B cell (primary cell): ENCODE data around the gene COL16A1. TPM values are rescaled to one million over a fixed set of nuclear protein-coding genes. Genes with fewer than 3 reads are reported as not detected.

Experiments used
- ATAC-seq: fragments of 200-7000 bp; cut with Tn5 transposase; one replicate; pipeline ENCODE4 v1.10.0; 2021; ENCODE audit warnings: low read depth, mild to moderate bottlenecking, moderate number of reproducible peaks, moderate library complexity
- CTCF ChIA-PET: fragments of 350-600 bp; sonication (Branson Sonifier 250); formaldehyde crosslinking; loops from one replicate; lab custom pipeline; 2021; ENCODE audit warnings: antibody characterized with exemption, inconsistent platforms; lab: Charles Lee
- POLR2A ChIA-PET: fragments of 350-600 bp; sonication (Branson Sonifier 250); formaldehyde crosslinking; loops from one replicate; lab custom pipeline; 2021; ENCODE audit warnings: antibody characterized with exemption; lab: Charles Lee
- DNase-seq: peaks from one replicate; pipeline ENCODE4 v3.0.0; 2013
- H2AFZ ChIP-seq: 2 replicates; pipeline ENCODE4 v1.6.1; 2012; ENCODE audit warnings: mild to moderate bottlenecking, low read depth, low read length; ENCODE audit not compliant: insufficient read depth, poor library complexity, severe bottlenecking
- H3K27ac ChIP-seq, 2 donors: 1 replicate in 1 of 2; 2 replicates in 1 of 2; pipeline ENCODE4 v1.5.1; 2012 to 2013; ENCODE audit warnings: low read length in 2 of 2, mild to moderate bottlenecking in 2 of 2, moderate library complexity in 1 of 2
- H3K27me3 ChIP-seq, 4 experiments: fragments of 200-600 bp in 1 of 4; sonication (generic) in 1 of 4; replicated peaks in 1 of 4; 1 replicate in 2 of 4; 2 replicates in 2 of 4; pipeline versions ENCODE4 v1.6.1 to v1.7.0; 2013 to 2016; ENCODE audit warnings: low read length in 3 of 4, mild to moderate bottlenecking in 2 of 4, mixed read lengths in 1 of 4, moderate library complexity in 1 of 4; ENCODE audit not compliant: insufficient read depth in 4 of 4, control insufficient read depth in 3 of 4; ENCODE audit errors: control extremely low read depth in 1 of 4
- H3K36me3 ChIP-seq, 2 experiments: replicated peaks in 1 of 2; 1 replicate in 1 of 2; 2 replicates in 1 of 2; pipeline versions ENCODE4 v1.6.1 to v1.7.1; 2013; ENCODE audit warnings: low read length in 1 of 2; ENCODE audit not compliant: insufficient read depth in 2 of 2, control insufficient read depth in 1 of 2; ENCODE audit errors: control extremely low read depth in 1 of 2, extremely low read depth in 1 of 2
- H3K4me1 ChIP-seq, 2 donors: fragments of 200-600 bp in 1 of 2; sonication (generic) in 1 of 2; 1 replicate in 1 of 2; 2 replicates in 1 of 2; pipeline versions ENCODE4 v1.5.1 to v1.6.1; 2013 to 2017; ENCODE audit warnings: low read length in 2 of 2; ENCODE audit not compliant: control insufficient read depth in 2 of 2, insufficient read depth in 2 of 2
- H3K4me2 ChIP-seq: replicated peaks from 2 replicates; pipeline ENCODE3; 2012; ENCODE audit warnings: mild to moderate bottlenecking, low read depth, low read length; ENCODE audit not compliant: poor library complexity, severe bottlenecking
- H3K4me3 ChIP-seq, 5 experiments: fragments of 200-600 bp in 1 of 5; sonication (generic) in 1 of 5; 1 replicate in 3 of 5; 2 replicates in 2 of 5; pipeline versions ENCODE4 v1.5.1 to v1.7.0; 2011 to 2016; ENCODE audit warnings: low read length in 4 of 5, mild to moderate bottlenecking in 4 of 5, low read depth in 2 of 5, control low read depth in 1 of 5, moderate library complexity in 1 of 5; ENCODE audit not compliant: insufficient read depth in 1 of 5; ENCODE audit errors: control extremely low read depth in 1 of 5, extremely low read depth in 1 of 5
- H3K79me2 ChIP-seq: fragments of 200-600 bp; sonication (generic); one replicate; pipeline ENCODE4 v1.6.0; 2016; ENCODE audit warnings: low read length; ENCODE audit not compliant: control insufficient read depth, insufficient read depth
- H3K9ac ChIP-seq: fragments of 200-600 bp; sonication (generic); 2 replicates; pipeline ENCODE4 v1.6.1; 2017; ENCODE audit warnings: mild to moderate bottlenecking, low read length, moderate library complexity
- H3K9me3 ChIP-seq, 3 donors: one replicate each; pipeline versions ENCODE4 v1.6.1 to v1.7.1; 2013; ENCODE audit warnings: low read length in 2 of 3; ENCODE audit not compliant: control insufficient read depth in 2 of 3, insufficient read depth in 1 of 3; ENCODE audit errors: control extremely low read depth in 1 of 3
- H4K20me1 ChIP-seq: 2 replicates; pipeline ENCODE4 v1.6.0; 2012; ENCODE audit warnings: mild to moderate bottlenecking, low read length; ENCODE audit not compliant: insufficient read depth, control insufficient read depth, poor library complexity, severe bottlenecking
- H3K27ac Mint-ChIP-seq: one replicate; pipeline ENCODE4 v1.8.0; 2021; ENCODE audit warnings: mixed read lengths
- H3K27me3 Mint-ChIP-seq: one replicate; pipeline ENCODE4 v1.8.0; 2021; ENCODE audit warnings: mixed read lengths
- H3K4me1 Mint-ChIP-seq: one replicate; pipeline ENCODE4 v1.8.0; 2021; ENCODE audit warnings: mixed read lengths
- H3K4me3 Mint-ChIP-seq: one replicate; pipeline ENCODE4 v1.8.0; 2021; ENCODE audit warnings: mixed read lengths
- H3K9me3 Mint-ChIP-seq: one replicate; pipeline ENCODE4 v1.8.0; 2022; ENCODE audit warnings: mixed read lengths; ENCODE audit not compliant: insufficient read depth
- EZH2 ChIP-seq: IDR thresholded peaks from 2 replicates; pipeline ENCODE4 v1.6.1; 2012; ENCODE audit warnings: borderline replicate concordance, low read depth, mild to moderate bottlenecking, moderate library complexity, low read length; ENCODE audit not compliant: insufficient read depth, poor library complexity, severe bottlenecking
- WGBS: methylation state at CpG from one replicate; pipeline ENCODE4 v1.1.5; 2013; ENCODE audit warnings: missing lambda C conversion rate; ENCODE audit not compliant: insufficient coverage; 5-methylcytosine and 5-hydroxymethylcytosine counted together
- intact Hi-C: fragments of 100-400 bp; cut with micrococcal nuclease; formaldehyde crosslinking; loops from one replicate; pipeline ENCODE4 v1.10.0; 2022
- polyA plus RNA-seq: library from polyadenylated mRNA; depleted of rRNA; stranded (reverse); fragments of >200 nt; gene quantifications from 2 replicates; pipeline ENCODE4 v1.2.3, GENCODE V29; 2012
- total RNA-seq, 2 donors: library from RNA; stranded (reverse); fragments of 120-200 nt in 1 of 2; gene quantifications; 1 replicate in 1 of 2; 2 replicates in 1 of 2; pipeline versions ENCODE4 v1.2.3 to v1.2.4, GENCODE V29; 2013 to 2022
- TF ChIP-seq, protein P1 (sequence below): fragments of 200-600 bp; IDR thresholded peaks from one replicate; pipeline ENCODE4 v1.8.0; 2022; ENCODE audit warnings: antibody characterized with exemption, mild to moderate bottlenecking

The COL16A1 gene
- total and polyA plus RNA-seq, 2 donors (not counting 1 experiment from before 2014, with no cell fraction given), result 0.07 TPM; not detected in 1

DNA sequence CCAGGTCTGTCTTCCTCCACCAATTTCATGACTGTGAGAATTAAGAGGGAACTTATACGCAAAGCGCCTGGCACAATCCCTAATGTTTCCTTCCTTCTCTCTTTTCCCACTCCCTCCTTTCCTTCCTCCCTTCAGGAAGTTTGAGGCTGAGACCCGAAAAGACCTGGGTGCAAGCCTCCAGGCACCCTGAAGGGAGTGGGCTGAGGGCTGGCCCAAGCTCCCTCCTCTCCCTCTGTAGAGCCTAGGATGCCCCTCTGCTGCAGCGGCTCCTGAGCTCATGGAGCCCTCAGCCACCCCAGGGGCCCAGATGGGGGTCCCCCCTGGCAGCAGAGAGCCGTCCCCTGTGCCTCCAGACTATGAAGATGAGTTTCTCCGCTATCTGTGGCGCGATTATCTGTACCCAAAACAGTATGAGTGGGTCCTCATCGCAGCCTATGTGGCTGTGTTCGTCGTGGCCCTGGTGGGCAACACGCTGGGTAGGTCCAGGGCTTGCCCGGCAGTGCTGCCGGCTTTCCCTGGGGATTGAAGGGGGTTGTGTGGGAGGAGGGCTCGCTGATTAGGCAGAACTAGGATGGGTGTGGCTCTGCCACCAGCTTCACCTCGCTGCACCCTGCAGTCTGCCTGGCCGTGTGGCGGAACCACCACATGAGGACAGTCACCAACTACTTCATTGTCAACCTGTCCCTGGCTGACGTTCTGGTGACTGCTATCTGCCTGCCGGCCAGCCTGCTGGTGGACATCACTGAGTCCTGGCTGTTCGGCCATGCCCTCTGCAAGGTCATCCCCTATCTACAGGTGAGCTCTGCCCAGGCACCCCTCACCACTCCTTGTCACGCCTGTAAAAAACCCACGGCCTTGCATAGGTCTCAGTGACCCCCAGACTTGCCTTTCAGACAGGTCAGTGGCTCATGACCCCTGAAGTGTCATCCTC, 84.6 kb downstream of the COL16A1 start:
- Histone ChIP-seq H2AFZ (no peak overlapping the region), H3K36me3 (no peaks in the 10 kb centered on the region), H3K4me2 (no peak overlapping the region), H3K4me1 (peaks cover 13 to 19% of the 10 kb centered on the region in 2 donors), H3K27ac (no peak overlapping the region), H3K27me3 (peaks cover 0 to 33% (median 12%) of the 10 kb centered on the region in 4 experiments), H4K20me1 (no peaks in the 10 kb centered on the region), H3K4me3 (no peak overlapping the region), H3K9me3 (peaks cover 0 to 5% (median 0%) of the 10 kb centered on the region in 3 donors), H3K9ac (no peak overlapping the region), H3K79me2 (no peaks in the 10 kb centered on the region)
- peak; percentile 35 for DNase-seq
- ChIA-PET POLR2A (no interaction called here), CTCF (interaction anchor here (0.7 to 3.8 kb wide), 11 partner anchors 9 to 169 kb away, joined by 3 to 33 read pairs (median 4); no protein-coding TSS in a partner anchor)
- H3K9me3 Mint-ChIP-seq, result no peaks in the 10 kb centered on the region
- H3K27me3 Mint-ChIP-seq, result peaks cover 35% of the 10 kb centered on the region
- TF ChIP-seq, protein P1, sequence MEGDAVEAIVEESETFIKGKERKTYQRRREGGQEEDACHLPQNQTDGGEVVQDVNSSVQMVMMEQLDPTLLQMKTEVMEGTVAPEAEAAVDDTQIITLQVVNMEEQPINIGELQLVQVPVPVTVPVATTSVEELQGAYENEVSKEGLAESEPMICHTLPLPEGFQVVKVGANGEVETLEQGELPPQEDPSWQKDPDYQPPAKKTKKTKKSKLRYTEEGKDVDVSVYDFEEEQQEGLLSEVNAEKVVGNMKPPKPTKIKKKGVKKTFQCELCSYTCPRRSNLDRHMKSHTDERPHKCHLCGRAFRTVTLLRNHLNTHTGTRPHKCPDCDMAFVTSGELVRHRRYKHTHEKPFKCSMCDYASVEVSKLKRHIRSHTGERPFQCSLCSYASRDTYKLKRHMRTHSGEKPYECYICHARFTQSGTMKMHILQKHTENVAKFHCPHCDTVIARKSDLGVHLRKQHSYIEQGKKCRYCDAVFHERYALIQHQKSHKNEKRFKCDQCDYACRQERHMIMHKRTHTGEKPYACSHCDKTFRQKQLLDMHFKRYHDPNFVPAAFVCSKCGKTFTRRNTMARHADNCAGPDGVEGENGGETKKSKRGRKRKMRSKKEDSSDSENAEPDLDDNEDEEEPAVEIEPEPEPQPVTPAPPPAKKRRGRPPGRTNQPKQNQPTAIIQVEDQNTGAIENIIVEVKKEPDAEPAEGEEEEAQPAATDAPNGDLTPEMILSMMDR, result no peak
- TF ChIP-seq EZH2, result no peak
- H3K27ac Mint-ChIP-seq, result no peak overlapping the region
- 69% methylated on average over 21 of the region's 23 CpGs for WGBS
- H3K4me3 Mint-ChIP-seq, result no peak overlapping the region
- peaks cover 22% of the 10 kb centered on the region for H3K4me1 Mint-ChIP-seq
- ATAC-seq, result no peak
- intact Hi-C loops, result loop anchor here (1.0 kb wide), 2 partner anchors 25 to 55 kb away; no protein-coding TSS in a partner anchor
